K562 (cell line): ENCODE results near the gene DSG3. TPM values are rescaled to one million over a fixed set of nuclear protein-coding genes. Genes with fewer than 3 reads are reported as not detected.
"Not testable (repeated sequence)": the region's sequence is repeated elsewhere in the genome, so short reads cannot be mapped to it uniquely, and the experiment has no call there.

Experiments
- ATAC-seq: fragments of 200-7000 bp; cut with Tn5 transposase; 3 replicates; pipeline ENCODE4 v1.9.1; 2020; ENCODE audit warnings: moderate library complexity
- BruUV-seq: library from RNA; stranded (reverse); fragments of 400-500 nt; replicated peaks from 2 replicates; lab custom pipeline; 2021; lab: Mats Ljungman, UMichigan
- CTCF ChIA-PET: fragments of 300-600 bp; formaldehyde crosslinking; extraction: SDS; loops from one replicate; lab custom pipeline; 2021; ENCODE audit warnings: low intra/inter-chr PET ratio; lab: Yijun Ruan, JAX
- POLR2A ChIA-PET: fragments of 300-600, 350-650 bp; sonication (Branson Sonifier 250); formaldehyde crosslinking; extraction: SDS; loops from one replicate; lab custom pipeline; 2021; ENCODE audit warnings: antibody characterized with exemption, inconsistent platforms; lab: Yijun Ruan, JAX
- DNase-seq, 4 experiments: peaks; one replicate each; pipeline versions ENCODE4 v3.0.0 to v3.0.0-alpha.2; 2011 to 2018; ENCODE audit warnings: low spot score in 3 of 4, mixed read lengths in 3 of 4; ENCODE audit errors: extremely low read depth in 1 of 4
- FAIRE-seq: peaks from 2 replicates; lab custom pipeline; 2011; peaks lifted over from hg19 to GRCh38; lab: Jason Lieb, UNC
- H2AFZ ChIP-seq: 2 replicates; pipeline ENCODE4 v1.6.0; 2011; ENCODE audit warnings: low read depth, low read length, control low read depth, inconsistent platforms
- H3K27ac ChIP-seq: fragments of 200-600 bp; 3 replicates; pipeline ENCODE4 v1.8.0; 2011; ENCODE audit warnings: low read depth, mild to moderate bottlenecking, control low read depth, inconsistent platforms, low read length, moderate library complexity, mixed read lengths; ENCODE audit errors: extremely low read depth
- H3K27me3 ChIP-seq, 2 experiments: fragments of 300-600 bp in 1 of 2; 2 replicates in 1 of 2; 3 replicates in 1 of 2; pipeline versions ENCODE4 v1.6.0 to v1.8.0; 2011; ENCODE audit warnings: inconsistent platforms in 2 of 2, low read length in 2 of 2, mild to moderate bottlenecking in 1 of 2, mixed read lengths in 1 of 2, moderate library complexity in 1 of 2; ENCODE audit not compliant: control insufficient read depth in 2 of 2, insufficient read depth in 2 of 2
- H3K36me3 ChIP-seq: fragments of 300-600 bp; 3 replicates; pipeline ENCODE4 v1.8.0; 2011; ENCODE audit warnings: mild to moderate bottlenecking, low read length, inconsistent platforms; ENCODE audit not compliant: control insufficient read depth, insufficient read depth
- H3K4me1 ChIP-seq, 2 experiments: fragments of 200-600 bp in 1 of 2; replicated peaks in 1 of 2; 2 replicates in 1 of 2; 3 replicates in 1 of 2; pipeline versions ENCODE4 v1.5.1 to v1.8.0; 2011; ENCODE audit warnings: inconsistent platforms in 2 of 2, low read length in 2 of 2, mild to moderate bottlenecking in 1 of 2, mixed read lengths in 1 of 2, moderate library complexity in 1 of 2; ENCODE audit not compliant: control insufficient read depth in 2 of 2, insufficient read depth in 2 of 2
- H3K4me2 ChIP-seq: 2 replicates; pipeline ENCODE4 v1.6.1; 2011; ENCODE audit warnings: low read length, control low read depth, inconsistent platforms, mixed read lengths; ENCODE audit not compliant: insufficient read depth
- H3K4me3 ChIP-seq: fragments of 200-600 bp; sonication (generic), shearing (Covaris generic); 2 replicates; pipeline ENCODE4 v1.5.1; 2016; ENCODE audit warnings: control low read depth, inconsistent platforms
- H3K79me2 ChIP-seq: fragments of 200-600 bp; 3 replicates; pipeline ENCODE4 v1.8.0; 2011; ENCODE audit warnings: low read length, inconsistent platforms; ENCODE audit not compliant: control insufficient read depth, insufficient read depth
- H3K9ac ChIP-seq, 2 experiments: 2 replicates each; pipeline versions ENCODE4 v1.6.0 to v1.6.1; 2011; ENCODE audit warnings: low read depth in 2 of 2, low read length in 2 of 2, control low read depth in 1 of 2, inconsistent platforms in 1 of 2, mild to moderate bottlenecking in 1 of 2, mixed read lengths in 1 of 2; ENCODE audit not compliant: insufficient read depth in 1 of 2
- H3K9me1 ChIP-seq: one replicate; pipeline ENCODE4 v1.6.0; 2011; ENCODE audit warnings: inconsistent platforms, mild to moderate bottlenecking, low read length, moderate library complexity; ENCODE audit not compliant: control insufficient read depth, insufficient read depth
- H3K9me3 ChIP-seq: replicated peaks from 2 replicates; pipeline ENCODE4 v1.5.1; 2011; ENCODE audit warnings: low read depth, low read length, inconsistent platforms; ENCODE audit not compliant: control insufficient read depth, insufficient read depth
- H4K20me1 ChIP-seq: replicated peaks from 2 replicates; pipeline ENCODE4 v1.6.1; 2011; ENCODE audit warnings: low read length, inconsistent platforms, mixed read lengths; ENCODE audit not compliant: control insufficient read depth, insufficient read depth
- ATF3 ChIP-seq, 2 experiments: fragments of 450-650 bp in 1 of 2; sonication (generic) in 1 of 2; formaldehyde crosslinking in 1 of 2; IDR thresholded peaks in 1 of 2; conservative IDR thresholded peaks in 1 of 2; 2 replicates each; pipeline versions ENCODE4 v1.6.1 to v1.8.1; 2016 to 2023; ENCODE audit warnings: mild to moderate bottlenecking in 2 of 2, moderate library complexity in 2 of 2, inconsistent platforms in 1 of 2, missing genetic modification reagents in 1 of 2
- EP300 ChIP-seq: IDR thresholded peaks from 2 replicates; pipeline ENCODE4 v1.6.1; 2012; ENCODE audit warnings: low read length, improper control_type of control experiment
- FOXJ2 ChIP-seq: fragments of 200-800 bp; sonication (Bioruptor generic); IDR thresholded peaks from 2 replicates; pipeline ENCODE4 v1.6.1; 2016; ENCODE audit warnings: missing genetic modification characterization, missing compliant biosample characterization
- PHF20 ChIP-seq: fragments of 450-650 bp; IDR thresholded peaks from 2 replicates; pipeline ENCODE4 v1.6.1; 2018; ENCODE audit not compliant: partially characterized antibody
- SMAD4 ChIP-seq: fragments of 250-450 bp; sonication (Bioruptor Pico); conservative IDR thresholded peaks from 2 replicates; pipeline ENCODE4 v1.8.0; 2021; ENCODE audit warnings: inconsistent platforms, mild to moderate bottlenecking, moderate library complexity
- TAL1 ChIP-seq: fragments of 450-650 bp; IDR thresholded peaks from 2 replicates; pipeline ENCODE4 v1.6.1; 2016; ENCODE audit warnings: mild to moderate bottlenecking
- TCF3 ChIP-seq: sonication (generic); formaldehyde crosslinking; IDR thresholded peaks from 2 replicates; pipeline ENCODE4 v1.4.0; 2020; ENCODE audit warnings: mild to moderate bottlenecking, missing genetic modification reagents
- TRIM24 ChIP-seq, 2 experiments: fragments of 450-650 bp; IDR thresholded peaks; 2 replicates each; pipeline ENCODE4 v1.6.1; 2016
- ZBTB17 ChIP-seq: fragments of 450-650 bp; formaldehyde crosslinking; IDR thresholded peaks from 2 replicates; pipeline ENCODE4 v1.4.0; 2020; ENCODE audit warnings: mild to moderate bottlenecking
- ZBTB9 ChIP-seq: fragments of 450-650 bp; formaldehyde crosslinking; IDR thresholded peaks from 2 replicates; pipeline ENCODE4 v1.4.0; 2020; ENCODE audit warnings: mild to moderate bottlenecking, moderate library complexity
- ZNF584 ChIP-seq: fragments of 200-800 bp; sonication (Bioruptor generic); IDR thresholded peaks from 2 replicates; pipeline ENCODE4 v1.6.1; 2016; ENCODE audit warnings: low read depth, mild to moderate bottlenecking, missing genetic modification characterization, missing compliant biosample characterization
- ZNF589 ChIP-seq: fragments of 200-800 bp; sonication (Bioruptor generic); IDR thresholded peaks from 2 replicates; pipeline ENCODE4 v1.6.1; 2016; ENCODE audit warnings: low read depth, missing genetic modification characterization, missing compliant biosample characterization
- ZNF644 ChIP-seq: fragments of 200-800 bp; sonication (Bioruptor generic); IDR thresholded peaks from 2 replicates; pipeline ENCODE4 v1.6.1; 2016; ENCODE audit warnings: low read depth, missing genetic modification characterization, missing compliant biosample characterization
- WGBS: fragments of 100-300 bp; shearing (Covaris generic); methylation state at CpG from one replicate; pipeline ENCODE4 v1.1.6; 2016; ENCODE audit warnings: low coverage, mixed read lengths; ENCODE audit not compliant: insufficient coverage; ENCODE audit errors: missing lambda C conversion rate; 5-methylcytosine and 5-hydroxymethylcytosine counted together
- in situ Hi-C: fragments of 300-500 bp; cut with MboI; formaldehyde crosslinking; loops from 4 replicates; pipeline ENCODE4 v1.15.0; 2018; ENCODE audit warnings: inconsistent platforms, mixed read lengths
- intact Hi-C: fragments of 100-400 bp; cut with micrococcal nuclease; formaldehyde crosslinking; loops from 2 replicates; pipeline ENCODE4 v1.14.2; 2022
- polyA plus RNA-seq, 8 experiments: library from polyadenylated mRNA; depleted of rRNA in 4 of 8; stranded (reverse) in 5 of 8; unstranded in 3 of 8; fragments of >200 nt; fragmentation: Nextera tagmentation in 2 of 8; fragmentation: Illumina TruSeq in 1 of 8; extraction: Ambion mirVana in 2 of 8; extraction: Trizol in 1 of 8; gene quantifications; 2 replicates each; pipeline versions ENCODE4 v1.2.1 to v1.2.3, GENCODE V29; 2011 to 2014; ENCODE audit warnings: inconsistent platforms in 1 of 8, missing spikeins in 1 of 8
- total RNA-seq, 7 experiments: library from RNA; depleted of rRNA in 6 of 7; stranded (reverse); fragments of >200 nt in 6 of 7; fragmentation: Illumina TruSeq in 2 of 7; extraction: Trizol in 2 of 7; gene quantifications; 2 replicates each; pipeline versions ENCODE4 v1.2.1 to v1.2.3, GENCODE V29; 2011 to 2021; ENCODE audit warnings: low replicate concordance in 1 of 7

The DSG3 gene
- total and polyA plus RNA-seq, 9 of the 15 experiments (the other 6 are each of a cell fraction or from before 2014, with no cell fraction given), result 0.04 to 0.18 (median 0.07) TPM; not detected in 1

GRCh38 chr18:31493941-31494340 is 46.4 kb downstream of the DSG3 start:
- DNase-seq, result no peak
- BruUV-seq, result no TSS peak
- H2AFZ ChIP-seq, result no peak overlapping the region
- H3K4me2 ChIP-seq, result no peak overlapping the region
- TF ChIP-seq PHF20 (no peak), ZNF644 (tag) (no peak)
- TF ChIP-seq, all 486 proteins: peak for 0
- H3K27ac ChIP-seq, result no peak overlapping the region
- H3K79me2 ChIP-seq, result peaks cover 7% of the 10 kb centered on the region
- H3K4me3 ChIP-seq, result no peak overlapping the region
- in situ Hi-C loops (no loop called here), intact Hi-C loops (no loop called here)
- POLR2A ChIA-PET, result interaction anchor here (0.7 kb wide), 1 partner anchor 339 kb away, joined by 3 read pairs; no protein-coding TSS in a partner anchor
- no peaks in the 10 kb centered on the region for H4K20me1 ChIP-seq
- H3K27me3 ChIP-seq, result no peaks in the 10 kb centered on the region
- ATAC-seq, result no peak
- peaks cover 0 to 10% of the 10 kb centered on the region in 2 experiments; a peak in 4 of 5 replicates for H3K4me1 ChIP-seq
- H3K9me3 ChIP-seq, result no peaks in the 10 kb centered on the region
- H3K36me3 ChIP-seq, result no peaks in the 10 kb centered on the region
- FAIRE-seq, result no peak
- no peaks in the 10 kb centered on the region for H3K9me1 ChIP-seq
- no peak overlapping the region for H3K9ac ChIP-seq
- CTCF ChIA-PET, result no interaction called here

GRCh38 chr18:31494705-31495244 is 47.2 kb downstream of the DSG3 start:
- H3K27ac ChIP-seq; H3K36me3 ChIP-seq; H3K4me3 ChIP-seq; DNase-seq; H3K9me1 ChIP-seq; in situ Hi-C loops; BruUV-seq; H3K9ac ChIP-seq; FAIRE-seq; H3K4me2 ChIP-seq; H3K9me3 ChIP-seq; intact Hi-C loops; CTCF ChIA-PET; H2AFZ ChIP-seq; ATAC-seq; H3K27me3 ChIP-seq; H4K20me1 ChIP-seq; TF ChIP-seq ATF3 (CRISPR knock-in tag; conservative IDR thresholded peaks at IDR 0.05): not testable (repeated sequence)
- POLR2A ChIA-PET, result interaction anchor here (0.7 kb wide), 1 partner anchor 338 kb away, joined by 3 read pairs; no protein-coding TSS in a partner anchor
- peaks cover 15% of the 10 kb centered on the region for H3K79me2 ChIP-seq
- peaks cover 6 to 10% of the 10 kb centered on the region in 2 experiments; a peak in 4 of 5 replicates for H3K4me1 ChIP-seq
- 18% methylated on average over 2 of the region's 2 CpGs for WGBS
- TF ChIP-seq TCF3 (0 out of 2 replicates have a peak, but pooled peaks have one; percentile 8), TAL1 (peak; percentile 58), ZBTB17 (CRISPR knock-in tag) (0 out of 2 replicates have a peak, but pooled peaks have one; percentile 15), FOXJ2 (0 out of 2 replicates have a peak, but pooled peaks have one; percentile 52), ZNF584 (CRISPR knock-in tag) (peak; percentile 88; the same call in 1 of the 2 replicates), ATF3 (IDR thresholded peaks at IDR 0.05) (peak; percentile 57; the same call in 1 of the 2 replicates), EP300 (peak; percentile 68; the same call in 1 of the 2 replicates), SMAD4 (CRISPR knock-in tag) (peak; percentile 74), ZBTB9 (CRISPR knock-in tag) (peak; percentile 29; the same call in 1 of the 2 replicates), ZNF589 (CRISPR knock-in tag) (0 out of 2 replicates have a peak, but pooled peaks have one; percentile 50), TRIM24 (IDR thresholded peaks at IDR 0.05) (peak; percentile 70 to 74; a peak in 2 of 4 replicates)
